22Rv1 (cell line): ENCODE data around the gene SUSD6.

ENCODE experiments used
- ZFX ChIP-seq: fragments of 450-650 bp; IDR thresholded peaks from 2 replicates; pipeline ENCODE4 v1.6.1; 2017; ENCODE audit warnings: antibody characterized with exemption, borderline replicate concordance
- TF ChIP-seq, protein P1 (sequence below): fragments of 450-650 bp; IDR thresholded peaks from 2 replicates; pipeline ENCODE4 v1.5.1; 2017; ENCODE audit warnings: mild to moderate bottlenecking

GRCh38 chr14:69605738-69606137 lies 5.7 kb upstream of the SUSD6 start:
- TF ChIP-seq, protein P1, sequence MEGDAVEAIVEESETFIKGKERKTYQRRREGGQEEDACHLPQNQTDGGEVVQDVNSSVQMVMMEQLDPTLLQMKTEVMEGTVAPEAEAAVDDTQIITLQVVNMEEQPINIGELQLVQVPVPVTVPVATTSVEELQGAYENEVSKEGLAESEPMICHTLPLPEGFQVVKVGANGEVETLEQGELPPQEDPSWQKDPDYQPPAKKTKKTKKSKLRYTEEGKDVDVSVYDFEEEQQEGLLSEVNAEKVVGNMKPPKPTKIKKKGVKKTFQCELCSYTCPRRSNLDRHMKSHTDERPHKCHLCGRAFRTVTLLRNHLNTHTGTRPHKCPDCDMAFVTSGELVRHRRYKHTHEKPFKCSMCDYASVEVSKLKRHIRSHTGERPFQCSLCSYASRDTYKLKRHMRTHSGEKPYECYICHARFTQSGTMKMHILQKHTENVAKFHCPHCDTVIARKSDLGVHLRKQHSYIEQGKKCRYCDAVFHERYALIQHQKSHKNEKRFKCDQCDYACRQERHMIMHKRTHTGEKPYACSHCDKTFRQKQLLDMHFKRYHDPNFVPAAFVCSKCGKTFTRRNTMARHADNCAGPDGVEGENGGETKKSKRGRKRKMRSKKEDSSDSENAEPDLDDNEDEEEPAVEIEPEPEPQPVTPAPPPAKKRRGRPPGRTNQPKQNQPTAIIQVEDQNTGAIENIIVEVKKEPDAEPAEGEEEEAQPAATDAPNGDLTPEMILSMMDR, result no peak
- no peak for TF ChIP-seq ZFX
